GM18508 (cell line): ENCODE measurements around the gene AGBL4.
"Not testable (repeated sequence)": the region's sequence is repeated elsewhere in the genome, so short reads cannot be mapped to it uniquely, and the experiment has no call there.

Experiments
- ATAC-seq: cut with Tn5 transposase; IDR thresholded peaks from one replicate; pipeline ENCODE4 v1.9.1; 2021; ENCODE audit warnings: moderate number of reproducible peaks; ENCODE audit not compliant: insufficient read depth, unreplicated experiment

AGBL4 gene

GRCh38 chr1:49323925-49324540 lies 699.7 kb downstream of the AGBL4 start:
- ATAC-seq, result no peak

GRCh38 chr1:49320493-49320892 lies 703.3 kb downstream of the AGBL4 start:
- ATAC-seq, result not testable (repeated sequence)

GRCh38 chr1:49319426-49319963 lies 704.3 kb downstream of the AGBL4 start:
- ATAC-seq, result no peak

- no peak for ATAC-seq
Observed at GRCh38 chr1:49318218-49318617, 705.5 kb downstream of the AGBL4 start.

GRCh38 chr1:49307457-49307856 lies 716.3 kb downstream of the AGBL4 start:
- ATAC-seq, result no peak

GRCh38 chr1:49306507-49307070 lies 717.2 kb downstream of the AGBL4 start:
- ATAC-seq, result no peak

GRCh38 chr1:49302400-49302799 lies 721.4 kb downstream of the AGBL4 start:
- not testable (repeated sequence) for ATAC-seq

GRCh38 chr1:49298304-49298703 lies 725.5 kb downstream of the AGBL4 start:
- ATAC-seq, result no peak

GRCh38 chr1:49297783-49298182 lies 726.0 kb downstream of the AGBL4 start:
- no peak for ATAC-seq

GRCh38 chr1:49294539-49294938 lies 729.2 kb downstream of the AGBL4 start:
- ATAC-seq, result no peak

GRCh38 chr1:49293016-49293415 lies 730.7 kb downstream of the AGBL4 start:
- ATAC-seq, result no peak

GRCh38 chr1:49257211-49258049 lies 766.3 kb downstream of the AGBL4 start:
- ATAC-seq, result not testable (repeated sequence)

GRCh38 chr1:49252917-49253316 lies 770.8 kb downstream of the AGBL4 start:
- no peak for ATAC-seq

GRCh38 chr1:49251019-49251784 lies 772.6 kb downstream of the AGBL4 start:
- no peak for ATAC-seq

GRCh38 chr1:49240709-49241221 lies 783.0 kb downstream of the AGBL4 start:
- ATAC-seq, result no peak

- no peak for ATAC-seq
Observed at GRCh38 chr1:49234988-49235387, 788.8 kb downstream of the AGBL4 start.

GRCh38 chr1:49229555-49229954 lies 794.2 kb downstream of the AGBL4 start:
- no peak for ATAC-seq

GRCh38 chr1:49226758-49227157 lies 797.0 kb downstream of the AGBL4 start:
- ATAC-seq, result no peak

GRCh38 chr1:49225464-49225863 lies 798.3 kb downstream of the AGBL4 start:
- ATAC-seq, result no peak

GRCh38 chr1:49213301-49213700 lies 810.5 kb downstream of the AGBL4 start:
- no peak for ATAC-seq
